Kidney glomerular epithelial cell (primary cell): ENCODE measurements around the gene COMMD10.
"Not testable (repeated sequence)": the region's sequence is repeated elsewhere in the genome, so short reads cannot be mapped to it uniquely, and the experiment has no call there.

Source experiments
- DNase-seq: peaks from one replicate; lab custom pipeline; 2025; lab: John Stamatoyannopoulos, UW

COMMD10 gene

DNA sequence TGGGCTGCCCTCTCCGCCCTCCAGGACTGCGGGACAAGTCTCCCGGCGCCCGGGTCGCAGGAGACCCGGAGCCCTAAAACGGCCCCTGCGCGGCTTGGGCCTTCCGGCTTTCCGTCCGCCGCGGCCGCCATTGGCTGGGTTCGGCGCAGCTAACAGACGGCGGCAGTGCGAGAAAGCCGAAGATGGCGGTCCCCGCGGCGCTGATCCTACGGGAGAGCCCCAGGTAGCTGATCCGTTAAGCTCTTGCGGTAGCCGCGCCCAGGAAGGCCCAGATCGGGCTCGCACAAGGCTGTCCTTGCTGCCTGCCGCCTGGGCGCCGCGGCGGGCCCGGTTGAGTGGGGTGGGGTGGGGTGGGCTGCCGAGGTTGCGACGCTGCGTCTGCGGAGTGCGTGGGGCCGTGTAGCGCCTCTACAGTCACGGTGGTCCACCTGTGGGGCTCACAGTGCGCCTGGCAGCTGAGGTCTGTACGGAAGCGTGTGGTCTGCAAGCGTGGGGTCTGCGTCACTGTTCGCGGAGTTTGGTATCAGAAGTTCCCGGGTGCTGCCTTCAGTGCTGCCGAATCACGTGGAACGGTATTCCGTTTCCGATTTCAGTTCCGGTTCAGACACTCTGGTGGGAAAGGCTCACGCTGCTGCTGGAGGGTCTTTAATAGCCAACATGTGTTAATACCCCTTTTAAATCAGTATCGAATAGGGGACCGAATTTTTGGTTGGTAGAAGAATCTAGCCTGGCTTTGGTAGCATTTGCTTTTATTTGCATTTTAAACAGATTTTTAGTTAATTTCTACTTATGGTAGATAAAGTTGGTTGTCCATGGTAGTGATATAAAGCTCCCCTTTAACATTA, at the start of gene COMMD10:
Gene COMMD10, plus strand, starts transcription at position 155 of the 845 bp plus-strand sequence.
- DNase-seq = peak; percentile 79

DNA sequence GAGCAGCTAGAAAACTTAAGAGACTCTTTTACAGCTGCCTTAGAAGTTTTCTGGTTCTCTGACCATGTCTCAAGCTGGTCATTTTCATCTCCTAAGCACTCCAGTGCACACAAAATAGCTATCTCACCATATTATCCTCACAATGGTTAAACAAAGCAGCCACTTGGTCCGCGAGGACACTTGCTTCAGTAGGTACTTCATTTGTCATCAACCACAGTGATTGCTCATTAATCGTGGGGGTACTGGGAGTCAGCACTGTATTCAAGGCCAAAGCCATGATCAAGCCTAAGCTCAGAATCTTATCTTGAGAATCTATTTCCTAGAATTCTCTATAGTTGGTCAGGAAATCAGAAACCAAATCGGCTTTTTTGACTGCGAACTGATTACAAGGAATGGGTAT, 49.7 kb upstream of the COMMD10 start:
- peak; percentile 64 for DNase-seq

DNA sequence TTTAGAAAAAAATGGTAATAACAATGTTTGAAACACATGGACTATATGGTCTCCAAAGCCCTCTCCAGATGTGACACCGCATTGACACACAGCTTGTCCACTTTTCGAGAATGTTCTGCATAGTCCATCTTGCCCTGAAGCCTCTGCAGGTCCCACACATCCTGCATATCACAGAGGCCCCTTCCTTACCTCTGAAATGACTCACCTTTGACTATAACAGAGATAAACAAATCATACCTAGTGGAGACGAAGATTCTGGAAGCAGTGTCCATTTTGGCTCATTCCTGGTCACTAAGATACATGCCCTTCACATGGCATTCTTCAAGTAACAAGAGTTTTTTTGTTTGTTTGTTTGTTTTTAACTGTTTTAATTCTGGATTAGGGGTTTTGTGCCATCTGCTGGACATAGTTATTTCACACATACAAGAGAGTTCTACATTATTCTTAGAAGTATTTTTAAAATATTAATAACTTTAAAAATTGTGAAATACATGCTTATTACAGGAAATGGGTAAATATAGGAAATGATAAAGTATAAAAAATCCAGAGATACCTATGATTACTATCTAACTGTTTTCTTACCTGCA, 47.5 kb upstream of the COMMD10 start:
- DNase-seq = no peak

DNA sequence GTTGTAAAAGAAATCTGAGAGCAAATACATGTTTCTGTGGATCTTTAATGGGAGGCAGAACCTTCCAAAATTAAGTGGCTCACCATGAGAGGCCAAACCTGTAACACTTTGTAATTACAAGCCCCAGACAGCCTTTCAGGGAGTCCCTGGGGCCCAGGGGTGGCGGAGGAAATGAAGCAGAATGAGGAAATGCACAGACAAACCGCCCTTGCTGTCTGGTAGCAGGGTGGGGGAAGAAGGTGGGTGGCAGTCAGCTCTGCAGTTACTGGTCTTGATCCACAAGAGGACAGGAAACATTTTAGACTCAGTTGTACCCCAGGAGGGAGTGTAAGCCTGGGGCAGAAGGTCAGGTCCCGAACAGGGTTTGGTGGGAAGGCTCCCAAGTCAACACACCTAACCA, 46.0 kb upstream of the COMMD10 start:
- DNase-seq = no peak

DNA sequence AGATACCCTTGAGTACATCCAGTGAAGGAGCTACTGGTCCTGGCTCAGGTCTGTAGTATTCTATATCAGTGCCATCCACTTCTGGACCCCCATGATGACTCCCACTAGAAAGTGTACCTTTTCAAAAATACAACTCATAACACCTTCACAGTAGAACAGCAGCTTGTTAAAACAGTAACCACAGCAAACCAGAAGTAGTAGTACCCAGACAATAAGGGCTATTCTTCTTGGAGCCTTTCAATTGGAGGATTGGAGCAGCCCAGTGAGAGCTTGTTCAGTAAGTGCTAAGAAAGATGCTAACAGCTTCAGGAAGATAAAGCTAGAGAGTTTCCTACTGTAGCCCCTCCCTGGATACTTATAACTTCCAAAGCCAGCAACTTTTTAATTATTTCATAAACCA, 42.5 kb upstream of the COMMD10 start:
- no peak for DNase-seq

DNA sequence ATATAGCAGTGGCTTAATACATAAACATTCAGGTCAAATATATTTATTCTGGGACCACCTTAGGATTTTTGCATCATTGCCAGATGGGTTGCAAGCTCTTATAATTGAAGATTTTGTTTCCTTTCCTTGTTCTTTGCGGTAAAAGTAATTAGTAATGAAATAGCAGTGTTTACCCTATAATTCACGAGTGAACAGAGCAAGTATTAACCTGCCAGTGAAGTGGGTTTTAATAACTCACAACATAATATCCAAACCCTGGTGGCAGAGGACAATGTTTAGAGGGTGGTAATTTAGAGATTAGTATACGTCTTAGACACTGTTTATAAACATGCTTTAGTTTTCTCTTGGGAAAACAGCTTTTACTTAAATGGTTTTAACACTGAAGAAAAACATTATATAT, 40.8 kb upstream of the COMMD10 start:
- DNase-seq = no peak

DNA sequence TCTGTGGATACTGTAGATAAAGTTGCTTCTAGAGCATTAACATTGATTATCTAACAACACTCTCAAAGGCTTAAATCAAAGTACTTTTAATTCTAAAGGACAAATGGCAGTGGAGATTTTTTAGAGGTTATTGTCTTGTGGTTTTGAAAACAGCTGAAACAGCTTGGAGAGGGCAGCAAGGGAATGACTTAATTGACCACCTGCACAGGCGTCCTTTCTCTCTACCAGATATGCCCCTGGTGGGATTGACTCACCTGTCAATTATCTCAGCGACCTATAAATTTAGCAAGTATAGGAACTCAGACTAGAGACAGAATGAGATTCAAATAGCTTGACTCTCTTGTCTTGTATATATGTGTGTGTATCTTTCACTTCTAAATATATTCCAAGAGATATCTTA, 39.0 kb upstream of the COMMD10 start:
- no peak for DNase-seq

DNA sequence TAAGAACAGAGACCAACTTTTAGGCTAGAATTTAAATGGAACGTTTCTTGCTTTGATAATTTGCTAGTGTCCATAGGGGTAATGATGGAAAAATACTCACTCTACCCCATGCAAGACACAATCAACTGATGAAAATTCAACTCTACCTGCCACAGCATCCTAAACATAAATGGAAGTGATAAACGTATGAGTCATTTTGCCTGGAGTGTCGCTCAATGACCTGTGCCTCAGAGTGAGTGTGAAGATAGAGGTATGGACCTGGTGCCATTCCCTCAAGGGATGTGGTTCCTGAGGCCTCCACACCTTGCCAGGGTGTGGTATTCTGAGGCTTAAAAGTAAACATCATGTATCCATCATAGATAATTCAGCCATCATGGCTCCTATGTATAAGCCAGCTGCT, 38.6 kb upstream of the COMMD10 start:
- DNase-seq = no peak

DNA sequence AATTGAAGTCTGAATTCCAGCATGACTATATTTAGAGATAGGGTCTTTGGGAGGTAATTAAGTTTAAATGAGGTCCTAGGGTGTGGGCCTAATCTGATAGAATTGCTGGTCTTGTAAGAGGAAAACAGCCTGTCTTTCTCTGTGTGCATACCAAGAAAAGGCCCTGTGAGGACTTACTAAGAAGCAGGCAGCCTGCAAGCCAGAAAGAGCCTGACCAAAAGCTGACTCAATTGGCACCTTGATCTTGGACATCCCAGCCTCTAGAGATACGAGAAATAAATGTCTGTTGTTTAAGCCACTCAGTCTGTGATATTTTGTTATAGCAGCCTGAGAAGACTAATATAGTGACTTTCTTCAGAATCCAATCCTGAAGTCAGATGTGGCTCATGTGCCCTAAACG, 38.0 kb upstream of the COMMD10 start:
- no peak for DNase-seq

DNA sequence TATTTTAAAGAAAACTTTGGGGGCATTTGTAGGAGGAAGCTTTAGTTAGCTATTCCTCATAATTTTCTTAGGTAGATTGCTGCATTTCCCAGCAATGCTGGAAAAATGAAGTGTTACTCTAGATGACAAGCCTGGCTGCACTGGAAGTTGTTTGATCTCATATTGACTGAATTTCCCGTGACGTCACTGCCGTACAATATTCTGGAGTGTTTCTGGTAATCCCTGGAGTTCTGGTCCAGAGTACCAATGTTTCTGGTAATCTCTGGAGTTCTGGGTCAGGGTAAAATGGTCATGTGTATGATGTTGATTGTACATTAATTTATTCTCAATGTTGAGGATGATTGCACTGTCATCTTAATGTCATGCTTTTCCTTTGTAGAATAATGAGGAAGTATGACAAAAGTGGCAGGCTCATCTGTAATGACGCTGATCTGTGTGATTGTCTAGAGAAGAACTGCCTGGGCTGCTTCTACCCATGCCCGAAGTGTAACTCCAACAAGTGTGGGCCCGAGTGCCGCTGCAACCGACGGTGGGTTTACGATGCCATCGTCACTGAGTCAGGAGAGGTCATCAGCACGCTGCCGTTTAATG, 26.4 kb upstream of the COMMD10 start:
- no peak for DNase-seq

DNA sequence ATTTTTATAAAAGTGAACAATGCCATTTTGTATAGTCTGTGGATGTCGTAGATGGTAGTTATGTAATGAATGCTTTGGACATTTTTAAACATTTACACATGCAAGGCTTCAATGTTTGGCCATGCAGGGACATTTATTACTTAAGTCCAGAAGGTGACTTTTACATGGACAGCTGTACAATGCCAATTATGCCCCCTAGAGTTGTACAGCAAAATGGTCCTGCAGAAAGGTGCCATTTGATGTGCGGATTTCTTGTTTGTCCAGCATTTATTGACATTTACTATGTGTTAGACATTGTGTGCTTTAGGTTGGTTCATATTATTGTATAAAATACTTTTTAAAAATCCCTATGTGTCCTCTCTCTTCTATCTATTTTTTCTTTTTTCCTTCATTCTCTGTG, 22.5 kb upstream of the COMMD10 start:
- DNase-seq = no peak

DNA sequence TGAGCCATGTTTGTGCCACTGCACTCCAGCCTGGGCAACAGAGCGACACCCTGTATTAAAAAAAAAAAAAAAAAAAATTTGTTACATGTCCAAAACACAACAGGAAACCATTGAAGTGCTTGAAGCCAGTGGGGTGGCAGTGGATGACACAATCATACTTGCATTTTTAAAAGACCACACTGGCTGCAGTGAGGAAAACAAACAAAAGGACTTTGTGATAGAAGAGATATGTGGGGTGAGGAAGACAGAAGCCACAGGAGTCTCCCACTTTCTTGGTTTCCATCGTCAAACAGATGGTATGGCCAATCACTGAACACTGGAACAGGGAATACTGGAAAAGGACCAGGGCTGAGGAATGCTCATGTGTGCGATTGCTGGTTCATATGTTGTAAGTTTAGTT, 20.9 kb upstream of the COMMD10 start:
- DNase-seq = no peak

DNA sequence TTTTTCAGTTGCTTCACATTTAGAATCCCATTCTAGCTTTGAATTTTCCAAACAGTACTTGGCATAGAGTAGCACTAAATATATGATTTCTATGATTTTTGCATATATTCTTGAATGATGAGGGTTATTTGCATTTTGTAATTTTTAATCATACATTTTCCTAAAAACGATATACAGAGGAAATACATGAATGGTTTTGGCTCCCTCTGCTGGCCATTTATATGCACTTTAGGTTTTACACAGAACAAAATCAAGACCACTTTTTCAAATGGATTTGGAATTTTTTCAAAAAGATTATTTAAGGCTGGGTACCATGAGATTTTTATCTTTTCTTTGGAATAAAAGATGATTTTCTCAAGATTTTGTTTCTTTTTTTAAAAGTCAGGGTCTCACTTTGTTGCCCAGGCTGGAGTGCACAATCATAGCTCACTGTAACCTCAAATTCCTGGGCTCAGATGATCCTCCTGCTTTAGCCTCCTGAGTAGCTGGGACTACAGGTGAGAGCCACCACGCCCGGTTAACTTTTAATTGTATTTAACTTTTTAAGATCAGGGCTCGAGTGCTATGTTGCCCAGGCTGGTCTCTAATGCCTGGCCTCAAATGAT, 16.7 kb upstream of the COMMD10 start:
- peak; percentile 22 for DNase-seq

DNA sequence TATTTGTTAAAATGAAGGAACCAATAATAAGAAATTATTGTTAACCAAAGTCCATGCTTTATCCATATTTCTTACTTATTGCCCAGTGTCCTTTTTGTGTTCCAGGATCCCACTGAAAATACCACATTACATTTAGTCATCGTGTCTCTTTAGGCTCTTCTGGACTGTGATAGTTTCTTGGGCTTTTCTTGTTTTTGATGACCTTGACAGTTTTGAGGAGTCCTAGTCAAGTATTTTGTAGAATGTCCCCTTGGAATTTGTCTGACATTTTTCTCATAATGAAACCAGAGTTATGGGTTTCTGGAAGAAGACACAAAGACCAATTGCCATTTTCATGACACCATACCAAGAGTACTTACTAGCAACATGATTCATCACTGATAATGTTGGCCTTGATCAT, 13.6 kb upstream of the COMMD10 start:
- DNase-seq = no peak

DNA sequence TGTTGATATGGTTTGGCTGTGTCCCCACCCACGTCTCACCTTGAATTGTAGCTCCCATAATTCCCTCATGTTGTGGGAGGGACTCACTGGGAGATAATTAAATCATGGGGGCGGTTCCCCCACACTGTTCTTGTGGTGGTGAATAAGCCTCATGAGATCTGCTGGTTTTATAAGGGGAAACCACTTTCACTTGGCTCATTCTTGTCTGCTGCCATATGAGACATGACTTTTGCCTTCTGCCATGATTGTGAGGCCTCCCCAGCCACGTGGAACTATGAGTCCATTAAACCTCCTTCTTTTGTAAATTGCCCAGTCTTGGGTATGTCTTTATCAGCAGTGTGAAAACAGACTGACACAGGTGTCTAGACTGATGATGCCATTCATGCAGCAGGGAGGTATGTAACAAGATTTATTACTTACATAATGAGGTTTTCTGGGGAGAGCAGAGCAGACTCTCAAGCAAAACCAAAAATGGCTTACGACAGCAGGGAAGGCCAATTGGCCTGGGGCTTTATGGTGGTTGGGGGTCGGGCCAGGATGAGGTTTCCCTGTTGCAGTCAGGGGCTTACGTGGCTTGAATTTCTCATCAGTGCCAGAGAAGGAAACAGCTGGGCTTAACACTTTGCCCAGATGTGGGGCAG, 9.5 kb upstream of the COMMD10 start:
- DNase-seq = no peak

DNA sequence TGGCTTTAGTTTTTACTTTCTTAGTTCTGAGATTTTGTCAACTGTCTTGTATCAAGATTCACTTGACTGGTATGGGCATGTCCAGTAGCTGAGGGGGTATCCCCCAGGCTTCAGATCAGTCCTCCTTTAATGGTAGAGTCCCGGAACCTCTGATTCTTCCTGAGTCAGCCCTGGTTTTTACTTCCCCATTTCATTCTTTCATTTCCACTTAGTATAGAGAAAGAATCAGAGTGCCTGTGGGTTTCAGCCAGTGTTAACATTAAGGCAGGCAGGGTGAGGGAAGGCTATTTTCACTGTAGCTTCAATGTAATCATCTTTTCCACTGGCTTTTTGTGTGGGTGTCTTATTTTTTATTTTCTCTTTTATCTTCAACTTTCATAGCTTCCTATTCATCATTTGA, 8.3 kb upstream of the COMMD10 start:
- DNase-seq = no peak

DNA sequence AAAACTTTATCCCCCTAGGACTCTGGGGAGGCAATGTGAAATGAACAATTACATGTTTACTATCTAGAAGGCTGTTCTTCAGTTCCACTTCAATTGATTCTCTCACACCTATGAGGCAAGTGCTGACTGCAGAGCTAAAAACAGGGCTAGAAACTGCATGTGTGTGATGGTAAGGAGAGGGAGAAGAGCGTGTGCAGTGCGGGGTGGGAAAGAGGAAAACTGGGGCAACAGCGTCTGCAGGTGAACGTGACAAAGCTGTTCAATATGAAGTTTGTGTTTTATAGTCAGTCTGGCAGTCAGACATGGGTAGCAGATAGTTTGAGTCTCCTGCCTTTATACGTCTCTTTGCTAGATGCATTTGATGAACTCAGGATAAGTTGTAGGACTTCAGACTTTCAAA, 6.6 kb upstream of the COMMD10 start:
- DNase-seq = no peak

DNA sequence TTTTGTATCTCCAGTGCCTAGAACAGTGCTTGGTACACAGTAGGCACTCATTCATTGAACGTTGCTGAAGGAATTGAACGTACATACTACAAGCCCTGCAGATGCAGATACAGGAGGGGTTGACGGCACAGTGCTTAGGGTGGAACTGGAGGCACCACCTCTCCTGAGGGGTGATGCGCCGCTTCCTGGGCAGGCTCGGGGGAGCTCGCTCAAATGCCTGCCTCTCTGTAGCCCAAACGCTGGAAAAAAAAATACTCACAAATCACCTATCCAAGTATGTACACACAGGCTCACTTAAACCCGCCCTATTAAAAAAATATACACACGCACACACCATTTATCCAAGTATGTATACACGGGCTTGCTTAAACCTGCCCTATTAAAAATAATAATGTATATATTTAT, 536 bp upstream of the COMMD10 start:
- no peak for DNase-seq

DNA sequence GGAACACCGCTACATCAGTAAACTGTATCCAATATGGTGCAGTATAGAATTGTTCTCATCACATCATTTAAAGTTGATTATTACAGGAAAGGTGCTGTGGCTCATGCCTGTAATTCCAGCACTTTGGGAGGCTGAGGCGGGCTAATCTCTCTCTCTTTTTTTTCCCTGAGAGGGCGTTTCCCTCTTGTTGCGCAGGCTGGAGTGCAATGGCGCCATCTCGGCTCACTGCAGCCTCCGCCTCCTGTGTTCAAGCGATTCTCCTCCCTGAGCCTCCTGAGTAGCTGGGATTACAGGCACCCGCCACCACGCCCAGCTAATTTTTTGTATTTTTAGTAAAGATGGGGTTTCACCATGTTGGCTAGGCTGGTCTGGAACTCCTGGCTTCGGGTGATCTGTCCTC, 1.5 kb downstream of the COMMD10 start:
- not testable (repeated sequence) for DNase-seq

DNA sequence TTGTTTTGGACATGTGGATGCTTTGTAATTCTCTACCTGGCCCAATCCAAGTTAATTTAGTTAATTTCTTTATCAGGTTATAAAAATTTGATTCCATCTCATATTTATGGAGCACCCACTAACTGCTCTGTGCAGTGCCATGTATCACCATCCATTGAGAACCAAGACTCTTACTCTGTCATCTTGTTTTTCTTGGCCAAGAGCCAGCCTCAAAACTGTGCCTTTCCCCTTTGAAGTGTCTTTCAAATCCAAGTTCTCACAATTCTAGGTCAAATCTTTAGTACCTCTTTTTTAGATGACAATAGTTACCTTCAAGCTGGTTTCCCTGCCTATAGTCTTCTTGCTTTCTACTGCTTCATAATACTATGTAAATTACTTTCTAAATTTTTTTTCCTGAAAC, 3.2 kb downstream of the COMMD10 start:
- no peak for DNase-seq

DNA sequence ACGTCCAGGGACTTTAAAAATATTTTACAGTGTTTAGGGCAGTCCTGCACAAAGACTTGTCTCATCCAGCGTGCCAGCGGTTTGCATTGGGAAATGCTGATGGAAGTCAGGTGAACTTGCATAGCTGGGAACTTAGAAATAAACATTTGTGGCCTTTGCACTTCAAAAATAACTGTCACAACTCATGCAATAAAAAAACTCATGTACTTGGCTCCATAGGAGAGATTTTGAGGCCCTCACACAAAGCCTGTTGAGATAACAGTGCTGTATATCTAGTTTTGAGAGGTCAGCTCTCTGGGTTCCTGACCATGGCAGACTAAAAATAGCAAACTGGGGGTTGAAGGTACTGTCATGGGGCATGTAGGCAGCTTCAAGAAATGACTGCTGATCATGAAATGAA, 5.5 kb downstream of the COMMD10 start:
- no peak for DNase-seq

DNA sequence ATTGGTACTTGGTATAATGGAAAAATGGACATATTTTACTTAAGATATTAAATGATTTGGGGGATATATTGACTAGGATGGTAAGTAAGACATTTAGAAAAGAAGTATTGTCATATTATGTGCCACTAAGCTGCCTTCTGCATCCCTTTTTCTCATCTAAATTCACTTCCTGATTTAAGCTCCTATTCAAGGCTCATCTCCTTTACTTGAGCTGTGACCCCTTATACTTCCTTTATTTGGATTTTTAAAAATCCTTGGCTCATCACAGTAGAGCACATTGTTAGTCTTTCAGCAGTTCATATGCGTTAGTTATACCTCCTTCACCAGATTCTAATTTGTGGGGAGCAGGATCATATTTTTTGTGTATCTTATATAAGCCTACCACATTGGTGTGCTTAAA, 6.6 kb downstream of the COMMD10 start:
- DNase-seq = no peak

DNA sequence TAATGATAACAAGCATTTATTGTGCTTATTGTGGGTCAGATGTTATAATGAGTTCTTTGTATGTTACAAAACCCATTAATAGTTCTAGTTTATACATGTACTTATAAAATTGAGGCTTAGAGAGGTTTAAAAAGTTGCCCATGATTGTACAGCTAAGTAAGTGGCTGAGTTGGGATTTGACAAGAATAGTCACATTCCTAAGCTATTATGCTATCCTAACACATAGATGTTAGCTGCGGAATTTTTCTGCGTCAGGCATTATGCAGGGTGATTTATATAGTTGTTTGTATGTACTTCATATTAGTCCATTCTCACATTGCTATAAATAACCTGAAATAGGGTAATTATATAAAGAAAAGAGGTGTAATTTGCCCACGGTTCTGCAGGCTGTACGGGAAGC, 12.5 kb downstream of the COMMD10 start:
- no peak for DNase-seq
